Hematopoietic multipotent progenitor cell treated with erythropoietin and hydrocortisone succinate and interleukin-3 and kit ligand, for 8 days (in vitro differentiated cells): ENCODE results near the gene PBRM1.
"Not testable (repeated sequence)": the region's sequence is repeated elsewhere in the genome, so short reads cannot be mapped to it uniquely, and the experiment has no call there.

Source experiments
- DNase-seq: peaks from one replicate; pipeline ENCODE4 v3.0.0-alpha.2; 2015

Gene PBRM1

GRCh38 chr3:52704611-52705437 is 19.1 kb upstream of the PBRM1 start:
- DNase-seq, result peak; percentile 44

DNA sequence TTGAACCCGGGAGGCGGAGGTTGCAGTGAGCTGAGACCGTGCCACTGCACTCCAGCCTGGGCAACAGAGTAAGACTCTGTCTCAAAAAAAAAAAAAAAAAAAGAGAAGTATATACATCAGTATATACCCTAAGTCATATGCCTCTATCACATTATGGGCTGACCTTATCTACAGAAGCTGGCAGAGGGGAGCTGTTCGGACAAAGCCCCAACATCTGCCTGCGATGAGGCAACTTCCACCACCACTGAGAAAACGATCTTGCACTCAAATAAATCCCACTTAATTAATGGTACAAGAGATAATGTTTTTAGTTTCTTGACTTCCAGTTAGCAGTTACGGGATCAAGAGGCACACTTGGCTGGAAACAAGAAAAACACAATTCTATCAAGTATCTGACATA is 17.6 kb upstream of the PBRM1 start:
- peak; percentile 79 for DNase-seq

GRCh38 chr3:52697632-52697965 is 11.9 kb upstream of the PBRM1 start:
- DNase-seq, result no peak

DNA sequence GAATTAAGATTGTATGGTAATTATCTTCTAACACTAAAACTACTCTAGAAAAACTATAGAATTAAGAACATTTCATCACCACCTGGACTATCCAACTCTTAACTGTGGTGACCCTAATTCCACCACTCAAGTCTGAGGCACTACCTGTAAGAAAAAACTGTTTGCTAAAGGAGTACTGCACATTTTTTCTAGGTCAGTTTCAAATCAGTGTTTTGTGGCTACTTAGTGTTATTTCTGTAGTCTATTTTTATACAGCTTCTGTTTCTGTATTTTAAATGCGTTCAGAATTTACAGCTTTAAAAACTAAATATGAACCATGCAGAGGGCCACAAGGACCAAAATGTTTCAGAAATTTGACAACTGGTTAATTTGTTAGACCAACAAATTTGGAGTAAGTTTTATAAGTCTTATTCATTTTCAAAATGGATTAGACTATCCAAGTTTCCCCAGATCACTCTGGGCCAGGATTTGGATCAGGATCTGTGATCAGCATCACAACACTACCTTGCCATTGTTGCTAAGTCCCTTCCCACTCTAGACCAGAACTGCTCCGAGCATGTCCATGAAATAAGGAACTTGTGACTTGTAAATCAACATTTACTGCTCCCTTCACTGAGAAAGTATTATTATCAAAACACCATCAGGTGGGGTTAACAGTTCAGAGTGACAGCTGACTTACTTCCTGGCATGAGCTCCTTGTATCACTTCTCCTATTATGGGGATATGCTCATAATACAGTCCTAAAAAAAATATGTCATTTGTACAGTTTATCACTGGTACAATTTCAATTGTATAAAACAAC is 11.3 kb upstream of the PBRM1 start:
- DNase-seq, result no peak

GRCh38 chr3:52695798-52696671 is 10.3 kb upstream of the PBRM1 start:
- no peak for DNase-seq

- DNase-seq, result no peak
Measured at GRCh38 chr3:52694528-52695189, 8.9 kb upstream of the PBRM1 start.

- DNase-seq, result no peak
Measured at GRCh38 chr3:52693071-52693470, 7.4 kb upstream of the PBRM1 start.

DNA sequence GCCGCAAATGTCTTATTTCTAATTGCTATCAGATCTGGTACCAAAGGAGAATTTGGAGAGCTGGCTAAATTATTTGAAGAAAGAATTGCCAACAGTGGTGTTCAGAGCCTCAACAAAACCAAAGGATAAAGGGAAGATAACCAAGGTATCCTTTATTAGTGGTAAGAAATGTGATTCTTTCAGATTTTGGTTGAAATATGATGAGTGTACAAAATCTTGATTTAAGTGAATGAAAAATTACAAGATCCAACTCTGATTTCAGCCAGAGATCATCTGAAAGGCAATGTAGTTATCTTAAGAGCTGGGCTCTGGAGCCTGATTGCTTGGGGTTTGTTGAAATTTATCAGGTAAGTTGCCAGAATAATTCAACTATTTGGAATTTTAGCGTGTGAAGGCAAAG is 4.8 kb upstream of the PBRM1 start:
- DNase-seq, result no peak

DNA sequence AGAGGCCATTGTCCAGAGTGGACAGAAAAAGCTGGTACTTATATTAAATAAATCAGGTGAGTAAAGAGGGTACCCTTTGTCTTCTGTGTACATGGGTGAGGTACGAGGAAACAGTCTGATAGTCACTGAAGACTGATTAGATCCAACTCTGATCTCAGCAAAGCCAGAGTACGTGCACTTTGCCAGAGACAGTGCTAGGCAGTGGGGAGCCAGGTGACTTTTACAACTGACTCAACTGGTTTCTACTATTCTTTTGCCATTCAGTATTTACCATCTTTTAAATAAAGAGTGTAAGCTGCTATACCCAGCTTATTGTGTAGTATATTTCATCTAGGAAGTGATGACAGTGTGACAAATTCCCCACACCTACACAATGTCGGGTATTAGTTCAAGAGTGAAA is 3.4 kb upstream of the PBRM1 start:
- no peak for DNase-seq

DNA sequence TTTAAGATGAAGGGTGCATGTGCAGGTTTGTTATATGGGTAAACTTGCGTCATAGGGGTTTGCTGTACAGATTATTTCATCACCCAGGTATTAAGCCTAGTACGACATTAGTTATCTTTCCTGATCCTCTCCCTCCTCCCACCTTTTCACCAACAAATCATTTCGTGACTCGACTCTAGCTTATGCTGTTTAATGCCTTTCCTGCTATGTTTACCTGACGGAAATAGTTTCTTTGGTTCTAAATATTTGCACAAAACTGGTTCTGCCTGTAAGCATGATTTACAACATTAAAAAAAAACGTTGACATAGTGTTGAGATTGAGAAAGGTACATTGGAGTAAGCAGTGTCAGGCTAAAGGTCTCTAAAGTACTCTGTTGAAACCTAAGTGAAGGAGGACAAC is 2.6 kb upstream of the PBRM1 start:
- DNase-seq, result no peak

- peak; percentile 78 for DNase-seq
Measured at GRCh38 chr3:52685285-52685708, 416 bp downstream of the PBRM1 start.

DNA sequence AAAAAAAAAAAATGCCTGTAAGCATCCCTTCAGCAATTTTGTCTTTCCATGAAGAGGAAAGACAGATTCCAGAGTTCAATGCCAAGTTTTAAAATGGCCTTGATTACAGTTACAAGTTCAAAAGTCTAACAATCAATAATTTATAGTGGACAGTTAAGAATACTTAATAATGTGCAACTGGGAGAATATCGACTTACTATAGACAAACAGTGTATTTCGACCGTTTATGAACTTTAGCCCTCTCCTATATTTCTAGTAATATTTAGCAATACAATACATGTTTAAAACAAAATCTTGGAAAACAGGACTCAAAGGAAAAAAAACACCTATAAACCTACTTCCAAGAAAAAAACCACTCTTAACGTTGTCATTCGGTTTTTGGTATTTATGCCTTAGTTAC is 1.5 kb downstream of the PBRM1 start:
- no peak for DNase-seq

GRCh38 chr3:52683611-52684010 is 2.1 kb downstream of the PBRM1 start:
- DNase-seq, result no peak

GRCh38 chr3:52682016-52682415 is 3.7 kb downstream of the PBRM1 start:
- peak; percentile 77 for DNase-seq

GRCh38 chr3:52681596-52681995 is 4.1 kb downstream of the PBRM1 start:
- no peak for DNase-seq

GRCh38 chr3:52679811-52680210 is 5.9 kb downstream of the PBRM1 start:
- no peak for DNase-seq

DNA sequence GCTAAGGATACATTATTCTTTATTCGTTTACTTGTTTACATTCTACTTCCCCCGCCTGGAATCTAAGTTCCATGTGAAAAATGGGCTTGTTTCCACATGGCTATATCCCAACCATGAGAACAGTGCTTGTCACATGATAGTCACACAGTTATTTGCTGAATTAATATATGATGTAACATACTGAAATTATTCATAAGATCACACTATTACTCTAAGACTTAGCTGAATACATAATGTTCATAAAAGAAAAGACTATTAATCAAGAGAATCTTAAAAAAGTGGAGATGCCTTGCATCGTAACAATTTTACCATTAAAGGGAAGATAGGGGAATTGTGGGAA is 6.5 kb downstream of the PBRM1 start:
- no peak for DNase-seq

- no peak for DNase-seq
Measured at GRCh38 chr3:52678265-52679198, 7.2 kb downstream of the PBRM1 start.

DNA sequence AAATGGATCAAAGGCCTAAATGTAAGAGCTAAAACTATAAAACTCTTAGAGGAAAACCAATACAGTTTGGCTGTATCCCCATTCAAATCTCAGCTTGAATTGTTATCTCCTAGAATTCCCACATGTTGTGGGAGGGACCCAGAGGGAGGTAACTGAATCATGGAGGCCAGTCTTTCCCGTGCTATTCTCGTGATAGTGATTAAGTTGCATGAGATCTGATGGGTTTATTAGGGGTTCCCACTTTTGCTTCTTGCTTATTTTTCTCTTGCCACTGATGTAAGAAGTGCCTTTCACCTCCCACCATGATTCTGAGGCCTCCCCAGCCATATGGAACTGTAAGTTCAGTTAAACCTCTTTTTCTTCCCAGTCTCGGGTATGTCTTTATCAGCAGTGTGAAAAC is 9.5 kb downstream of the PBRM1 start:
- DNase-seq, result not testable (repeated sequence)

GRCh38 chr3:52671676-52672075 is 14.0 kb downstream of the PBRM1 start:
- DNase-seq, result no peak

- DNase-seq, result peak; percentile 78
Measured at GRCh38 chr3:52670621-52671521, 14.8 kb downstream of the PBRM1 start.
